GM19324 (cell line): ENCODE measurements around the gene KSR1.

ENCODE experiments used
- ATAC-seq: cut with Tn5 transposase; IDR thresholded peaks from one replicate; pipeline ENCODE4 v1.9.1; 2021; ENCODE audit warnings: mild to moderate bottlenecking, moderate library complexity; ENCODE audit not compliant: unreplicated experiment, low FRiP score

The KSR1 gene

DNA sequence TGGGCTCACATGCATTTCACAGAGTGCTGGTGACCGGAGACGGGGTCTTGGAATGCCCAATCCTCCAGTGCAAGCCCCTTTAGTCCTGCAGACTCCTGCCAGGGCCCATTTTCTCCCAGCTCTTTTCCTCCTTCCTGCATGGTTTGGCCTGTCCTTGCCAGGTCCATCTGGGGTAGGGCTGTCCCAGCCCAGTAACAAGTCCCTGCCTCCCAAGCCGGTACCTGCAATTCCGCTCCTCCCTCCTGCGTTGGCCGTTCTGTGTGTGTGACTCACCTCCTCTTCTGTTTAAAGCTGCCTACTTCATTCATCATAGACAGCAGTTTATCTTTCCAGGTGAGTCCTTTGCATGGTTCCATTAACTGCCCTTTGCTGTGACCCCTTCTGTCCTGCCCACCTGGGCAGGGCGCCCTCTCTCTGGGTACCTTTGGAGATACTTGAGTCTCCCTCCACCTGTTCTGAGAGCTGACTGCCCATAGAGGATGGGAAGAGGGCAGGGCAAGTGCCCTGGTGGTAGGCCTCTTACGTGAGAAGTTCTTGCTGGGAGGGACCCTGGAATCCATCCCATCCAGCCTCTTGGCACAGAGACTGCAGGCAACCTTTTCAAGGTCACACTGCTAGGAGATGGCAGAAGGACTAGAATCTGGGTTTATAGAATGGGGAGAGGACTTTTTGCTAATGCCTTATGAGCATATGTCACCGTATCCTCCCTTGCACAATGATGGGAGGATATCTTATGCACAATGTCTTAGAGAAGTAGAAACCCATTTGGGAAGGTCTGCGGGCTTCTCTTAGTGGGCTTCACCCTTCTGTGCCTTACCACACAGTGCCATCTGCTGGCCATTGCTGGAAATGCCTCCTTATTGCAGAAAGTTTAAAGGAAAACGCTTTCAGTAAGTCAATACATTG is 145.1 kb downstream of the KSR1 start:
- no peak for ATAC-seq

DNA sequence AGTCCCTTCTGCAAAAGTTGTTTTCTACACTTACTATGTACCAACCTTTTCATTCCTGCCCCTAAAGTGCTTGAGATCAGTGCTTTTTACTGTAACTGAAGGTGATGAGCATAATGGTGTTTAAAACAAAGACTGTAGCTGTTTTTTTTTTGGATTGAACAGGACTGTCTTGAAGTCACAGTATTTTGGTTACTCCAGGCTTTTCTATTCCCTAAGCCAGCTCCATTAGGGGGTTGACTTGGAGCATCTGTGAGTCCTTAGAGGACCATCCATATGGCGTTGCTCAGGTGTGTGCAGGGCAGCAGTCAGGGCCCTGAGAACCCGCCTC is 145.7 kb downstream of the KSR1 start:
- ATAC-seq: no peak

DNA sequence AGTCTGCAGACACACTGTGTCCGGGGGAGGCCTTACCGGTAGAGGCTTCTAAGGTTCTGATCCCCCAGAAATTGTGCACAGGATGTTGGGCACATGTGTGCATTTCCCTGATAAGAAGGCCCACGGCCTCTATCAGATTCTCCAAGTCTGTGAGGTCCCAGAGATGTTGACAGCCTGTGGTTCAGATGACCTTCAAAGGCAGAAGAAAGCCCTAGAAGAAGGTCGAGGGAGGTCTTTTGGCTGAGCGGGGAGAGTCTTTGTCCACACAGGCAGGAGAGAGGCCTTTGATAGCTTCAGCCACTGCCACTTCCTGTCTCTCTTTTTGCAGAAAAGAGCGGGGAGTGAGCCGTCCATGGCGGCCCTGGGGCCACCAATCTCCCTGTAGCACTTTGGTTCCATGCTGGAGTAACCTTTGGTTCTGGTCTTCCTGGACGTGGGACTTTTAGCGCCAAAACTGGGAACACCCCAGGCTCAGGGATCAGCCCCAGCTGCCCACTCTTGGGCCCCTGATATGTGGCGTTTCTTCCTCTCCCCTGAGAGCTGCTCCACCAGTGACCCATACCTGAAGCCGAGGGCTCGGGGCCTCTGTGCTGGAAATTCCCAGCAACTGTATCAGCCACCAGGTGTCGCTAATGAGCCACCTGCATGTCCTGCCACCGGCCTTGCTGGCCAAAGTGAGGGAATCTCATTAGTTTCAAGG is 146.6 kb downstream of the KSR1 start:
- no peak for ATAC-seq

- no peak for ATAC-seq
Observed at GRCh38 chr17:27603421-27603770, 147.1 kb downstream of the KSR1 start.

- no peak for ATAC-seq
Observed at GRCh38 chr17:27603880-27604794, 147.9 kb downstream of the KSR1 start.

- no peak for ATAC-seq
Observed at GRCh38 chr17:27605409-27605808, 149.2 kb downstream of the KSR1 start.

- ATAC-seq: no peak
Observed at GRCh38 chr17:27607521-27608091, 151.4 kb downstream of the KSR1 start.

DNA sequence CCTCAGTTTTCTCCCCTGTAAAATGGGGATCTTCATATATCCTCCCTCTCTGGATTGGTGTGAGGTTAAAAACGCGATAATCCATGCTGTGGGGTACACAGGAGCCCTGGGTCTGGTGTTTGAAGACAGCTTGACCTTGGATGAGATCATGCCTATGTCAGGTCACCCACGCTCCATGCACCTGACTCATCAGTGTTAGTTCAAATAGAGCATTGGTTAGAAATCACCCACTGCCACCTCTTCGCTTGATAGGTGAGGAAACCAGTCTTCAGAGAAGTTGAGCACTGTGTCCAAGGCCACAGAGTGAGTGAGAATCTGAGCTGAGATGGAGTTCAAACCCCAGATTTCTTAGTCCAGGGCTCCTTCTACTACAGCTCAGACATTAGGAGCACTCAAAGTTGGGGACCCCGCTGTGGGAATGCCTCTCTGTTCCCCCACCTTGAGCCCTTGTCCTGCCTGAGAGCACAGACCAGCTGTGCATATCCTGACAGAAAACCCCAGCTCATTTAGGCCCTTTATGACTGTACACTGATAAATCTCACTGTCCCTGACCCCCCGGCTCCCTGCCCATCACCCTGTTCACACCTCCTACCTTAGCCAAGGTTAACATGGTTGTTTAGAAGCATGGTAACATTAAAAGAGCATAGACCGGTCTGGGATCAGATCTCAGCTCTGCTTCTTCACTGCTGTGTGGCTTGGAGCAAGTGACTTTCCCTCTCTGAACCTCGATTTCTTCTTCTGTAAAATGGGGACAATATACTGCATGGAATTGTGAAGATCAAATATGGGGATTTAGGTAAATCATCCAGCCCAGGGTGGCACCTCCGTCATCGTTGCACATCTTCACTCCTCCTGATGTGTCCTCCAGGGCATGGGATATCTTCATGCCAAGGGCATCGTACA is 152.3 kb downstream of the KSR1 start:
- no peak for ATAC-seq

DNA sequence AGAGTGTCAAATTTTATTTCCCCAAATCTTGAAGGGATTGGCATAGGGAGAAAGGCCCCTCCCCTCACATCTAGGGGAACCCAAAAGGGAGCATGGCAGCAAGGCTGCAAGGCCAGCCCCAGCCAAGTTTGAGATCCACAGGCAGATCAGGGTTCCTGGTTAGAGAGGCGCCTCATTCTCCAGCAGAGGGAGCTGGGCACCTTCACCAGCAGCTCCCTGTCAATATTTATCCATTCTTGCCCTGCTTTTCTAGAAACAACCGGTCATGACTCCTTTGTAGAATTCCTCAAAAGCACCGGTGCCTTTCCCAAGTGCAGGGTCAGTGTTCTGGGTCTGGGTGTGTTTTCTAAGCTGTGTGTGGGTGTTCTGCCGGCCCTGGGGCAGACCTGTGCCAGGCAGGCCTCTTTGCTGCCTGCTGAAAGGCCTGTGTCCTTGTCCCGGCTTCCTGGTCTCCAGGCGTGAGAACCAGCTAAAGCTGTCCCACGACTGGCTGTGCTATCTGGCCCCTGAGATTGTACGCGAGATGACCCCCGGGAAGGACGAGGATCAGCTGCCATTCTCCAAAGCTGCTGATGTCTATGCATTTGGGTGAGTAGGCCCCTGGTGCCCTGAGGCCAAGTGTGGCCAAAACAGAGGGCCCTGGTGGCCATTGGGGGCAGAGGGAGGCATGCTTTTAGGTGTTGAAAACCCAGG is 153.5 kb downstream of the KSR1 start:
- ATAC-seq: no peak

- no peak for ATAC-seq
Observed at GRCh38 chr17:27610304-27610677, 154.0 kb downstream of the KSR1 start.

GRCh38 chr17:27612160-27612770 is 156.0 kb downstream of the KSR1 start:
- ATAC-seq: no peak

DNA sequence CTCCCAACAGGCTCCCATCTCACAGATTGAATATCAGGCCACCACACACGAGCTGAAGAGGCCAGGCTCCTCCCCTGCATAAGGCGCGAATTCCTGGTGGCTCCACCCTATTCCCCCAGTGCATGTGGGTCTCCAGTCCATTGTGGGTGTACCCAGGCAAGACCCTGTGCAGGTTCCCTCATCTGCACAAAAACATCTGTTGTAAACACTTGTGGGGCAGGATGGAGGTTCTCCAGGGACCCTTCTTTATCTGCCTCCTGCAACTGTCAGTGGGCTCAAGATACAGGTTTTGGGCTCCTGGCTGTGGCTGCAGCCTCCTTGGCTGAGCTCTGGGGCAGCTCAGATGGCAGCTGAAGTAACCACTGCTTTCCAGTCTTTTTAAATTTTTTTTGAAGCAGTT is 157.2 kb downstream of the KSR1 start:
- ATAC-seq: no peak

- ATAC-seq: no peak
Observed at GRCh38 chr17:27615121-27615520, 158.9 kb downstream of the KSR1 start.

- ATAC-seq: no peak
Observed at GRCh38 chr17:27616414-27616813, 160.2 kb downstream of the KSR1 start.

DNA sequence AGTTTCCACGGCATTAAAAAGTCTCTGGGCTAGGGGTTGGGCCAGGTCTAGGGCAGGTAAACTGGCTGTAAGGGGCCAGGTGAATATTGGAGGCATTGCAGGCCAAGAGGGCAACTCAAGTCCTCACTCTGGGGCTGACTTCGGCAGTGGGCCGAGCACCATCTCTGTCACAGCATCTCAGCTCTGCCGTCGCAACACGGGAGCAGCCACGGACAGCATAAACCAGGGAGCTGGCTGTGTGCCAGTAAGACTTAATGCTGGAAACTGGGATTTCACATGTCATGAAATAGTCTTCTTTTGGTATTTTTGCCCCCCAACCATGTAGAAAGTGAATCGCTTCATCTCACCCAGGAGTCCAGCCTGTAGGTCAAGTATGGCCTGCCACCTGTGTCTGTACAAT is 162.2 kb downstream of the KSR1 start:
- no peak for ATAC-seq

GRCh38 chr17:27620721-27621120 is 164.5 kb downstream of the KSR1 start:
- ATAC-seq: no peak

DNA sequence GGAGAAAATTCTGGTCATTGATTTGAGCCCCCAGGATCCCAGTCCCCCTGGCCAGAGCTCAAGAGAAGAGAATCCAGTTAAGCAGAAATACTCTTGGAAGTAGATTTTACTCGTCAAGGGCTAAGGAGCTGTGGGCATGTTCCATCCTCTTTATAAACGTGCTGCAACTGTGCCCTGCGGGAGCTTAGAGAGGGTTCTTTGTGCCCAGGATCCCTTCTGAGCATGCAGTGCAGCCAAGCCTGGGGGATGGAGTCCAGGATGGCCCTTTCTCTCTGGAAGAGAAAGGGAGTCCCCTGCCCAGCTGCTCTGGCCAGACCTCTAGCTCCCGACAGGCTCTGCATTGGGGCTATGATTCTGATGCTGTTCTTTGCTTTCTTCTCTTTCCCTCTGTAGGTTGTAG is 165.3 kb downstream of the KSR1 start:
- ATAC-seq: no peak

GRCh38 chr17:27621942-27622559 is 165.8 kb downstream of the KSR1 start:
- ATAC-seq: no peak
